ENCODE results near the gene DAGLA. TPM values are rescaled to one million over a fixed set of nuclear protein-coding genes. Genes with fewer than 3 reads are reported as not detected.

DAGLA gene
- polyA plus RNA-seq, 12 donors, result 3.8 to 6.0 (median 4.2) TPM; not detected in 1

Other genes starting within 250 kb of the DAGLA start
- gene LRRC10B, start 171.6 kb upstream of the DAGLA start, polyA plus RNA-seq (ENCODE audit: insufficient read length in 12 of 12), result under 1 TPM in 8 of 12 donors, not detected in 4; 0.11 to 0.34 (median 0.16) TPM
- 10 to 100 TPM in 1 of 12 donors, 1 to 10 TPM in 10, not detected in 1; 2.0 to 12.0 (median 3.1) TPM for gene SYT7, start 99.3 kb upstream of the DAGLA start, polyA plus RNA-seq (ENCODE audit: insufficient read length in 12 of 12)
- 1 to 10 TPM in 4 of 12 donors, under 1 TPM in 7, not detected in 1; 0.58 to 7.2 (median 0.91) TPM for gene MYRF, start 72.2 kb downstream of the DAGLA start, polyA plus RNA-seq (ENCODE audit: insufficient read length in 12 of 12)
- gene TMEM258, start 112.2 kb downstream of the DAGLA start, polyA plus RNA-seq (ENCODE audit: insufficient read length in 12 of 12), result 100 to 1,000 TPM in 10 of 12 donors, 10 to 100 TPM in 1, not detected in 1; 71.8 to 175 (median 136) TPM
- gene FEN1, start 112.5 kb downstream of the DAGLA start, polyA plus RNA-seq (ENCODE audit: insufficient read length in 12 of 12), result 10 to 100 TPM in 11 of 12 donors, not detected in 1; 13.2 to 24.6 (median 15.8) TPM
- gene FADS1, start 136.6 kb downstream of the DAGLA start, polyA plus RNA-seq (ENCODE audit: insufficient read length in 12 of 12), result 10 to 100 TPM in 11 of 12 donors, not detected in 1; 15.7 to 36.5 (median 23.2) TPM
- 100 to 1,000 TPM in 4 of 12 donors, 10 to 100 TPM in 7, not detected in 1; 64.3 to 172 (median 87.3) TPM for gene FADS2, start 147.9 kb downstream of the DAGLA start, polyA plus RNA-seq (ENCODE audit: insufficient read length in 12 of 12)
- 10 to 100 TPM in 11 of 12 donors, not detected in 1; 26.5 to 44.4 (median 37.7) TPM for gene FADS3, start 211.2 kb downstream of the DAGLA start, polyA plus RNA-seq (ENCODE audit: insufficient read length in 12 of 12)
- gene RAB3IL1, start 237.2 kb downstream of the DAGLA start, polyA plus RNA-seq (ENCODE audit: insufficient read length in 12 of 12), result 10 to 100 TPM in 11 of 12 donors, not detected in 1; 18.2 to 32.1 (median 23.6) TPM